SW480 (cell line): ENCODE data around the gene BCAS1.
A peak's percentile ranks its signal among the peaks of the same experiment; 100 is the strongest.

ENCODE experiments used
- DNase-seq: peaks from one replicate; pipeline ENCODE4 v3.0.0-alpha.2; 2016; ENCODE audit warnings: low spot score

BCAS1 gene

DNA sequence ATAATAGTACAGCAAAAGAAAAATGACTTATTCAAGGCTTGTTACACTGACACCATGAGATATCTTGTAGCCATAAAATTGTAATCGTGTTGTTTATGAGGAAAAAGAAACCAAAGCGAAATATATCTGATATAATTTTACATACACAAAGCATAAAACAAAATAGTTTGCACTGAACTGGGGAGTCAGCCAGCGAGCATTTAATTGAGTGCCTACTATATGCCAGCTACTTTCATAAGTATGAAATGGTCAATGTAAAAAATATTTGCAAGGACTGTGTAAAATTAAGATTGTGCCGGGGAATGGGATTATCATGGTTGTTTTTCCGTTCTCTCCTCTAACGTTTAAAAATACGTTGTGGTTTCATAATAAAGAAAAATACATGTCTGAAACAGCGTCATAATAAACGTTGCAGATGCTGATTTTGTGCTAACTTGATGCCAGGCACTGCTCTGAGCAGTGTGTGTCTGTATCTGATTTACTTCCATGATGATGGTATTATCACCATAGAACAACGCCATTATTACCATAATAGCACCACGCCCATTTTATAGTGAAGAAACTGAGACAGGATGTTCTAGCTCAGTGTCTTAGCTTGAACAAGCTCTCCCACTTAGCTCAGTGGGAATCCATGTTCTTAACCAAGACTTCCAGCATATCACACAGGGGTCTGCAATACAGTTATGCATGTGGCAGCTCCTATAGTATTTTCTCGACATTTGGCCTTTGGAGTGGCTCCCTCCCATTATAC is 144.6 kb downstream of the BCAS1 start:
- no peak for DNase-seq

DNA sequence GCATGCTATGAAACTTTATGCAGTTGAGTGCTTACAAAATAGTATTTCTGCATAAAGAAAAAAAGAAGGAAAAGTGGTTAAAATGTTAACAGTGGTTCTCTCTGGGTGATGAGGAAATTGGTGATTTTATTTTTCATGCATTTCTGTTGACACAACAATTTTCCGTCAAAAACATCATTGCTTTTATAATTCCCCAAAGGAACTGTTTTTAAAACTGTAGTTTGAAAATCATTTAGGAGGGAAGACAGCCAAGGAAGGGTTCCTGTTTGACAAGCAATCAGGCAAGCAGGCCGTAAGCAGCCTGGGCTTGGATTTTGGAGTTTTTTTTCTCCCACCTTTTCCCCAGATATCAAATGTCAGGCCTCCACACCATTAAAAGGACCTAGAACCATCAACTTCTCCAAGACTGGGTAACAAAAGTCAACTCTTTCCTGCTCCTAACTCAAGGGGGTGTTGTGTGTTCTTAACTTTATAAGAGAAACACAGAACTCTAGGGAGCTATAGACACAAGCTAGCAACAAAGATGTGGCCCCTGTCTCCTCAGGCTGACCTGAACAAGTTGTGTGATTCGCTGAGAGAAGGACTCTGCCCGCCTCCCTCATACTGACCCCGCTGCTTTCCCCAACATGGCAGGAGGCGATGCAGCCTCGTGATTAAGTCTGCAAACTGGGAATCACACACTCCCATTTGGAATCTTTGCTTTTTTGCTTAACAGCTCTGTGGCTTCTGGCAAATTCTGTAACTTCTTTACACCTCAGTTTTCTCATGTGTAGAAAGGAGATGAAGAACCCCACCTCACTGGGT is 146.6 kb downstream of the BCAS1 start:
- DNase-seq = no peak

DNA sequence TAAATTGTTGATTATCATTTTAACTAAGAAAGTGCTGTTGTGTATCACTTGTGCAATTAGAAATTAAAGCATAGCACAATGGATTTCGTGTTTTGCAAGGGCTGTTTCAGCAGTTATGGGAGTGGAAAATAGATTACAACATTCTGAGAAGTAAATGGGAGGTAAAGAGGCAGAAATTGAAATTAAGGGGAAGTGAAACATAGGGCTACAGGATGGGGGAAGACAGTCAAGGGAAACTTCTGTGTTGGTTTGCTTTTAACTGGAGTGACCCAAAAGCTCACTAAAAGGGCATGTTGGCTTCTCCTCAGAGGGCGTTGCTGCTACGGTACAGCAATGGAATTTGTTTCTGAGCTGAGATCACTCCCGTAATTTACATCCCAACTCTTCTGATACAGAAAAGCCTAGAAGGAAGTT is 147.5 kb downstream of the BCAS1 start:
- no peak for DNase-seq

DNA sequence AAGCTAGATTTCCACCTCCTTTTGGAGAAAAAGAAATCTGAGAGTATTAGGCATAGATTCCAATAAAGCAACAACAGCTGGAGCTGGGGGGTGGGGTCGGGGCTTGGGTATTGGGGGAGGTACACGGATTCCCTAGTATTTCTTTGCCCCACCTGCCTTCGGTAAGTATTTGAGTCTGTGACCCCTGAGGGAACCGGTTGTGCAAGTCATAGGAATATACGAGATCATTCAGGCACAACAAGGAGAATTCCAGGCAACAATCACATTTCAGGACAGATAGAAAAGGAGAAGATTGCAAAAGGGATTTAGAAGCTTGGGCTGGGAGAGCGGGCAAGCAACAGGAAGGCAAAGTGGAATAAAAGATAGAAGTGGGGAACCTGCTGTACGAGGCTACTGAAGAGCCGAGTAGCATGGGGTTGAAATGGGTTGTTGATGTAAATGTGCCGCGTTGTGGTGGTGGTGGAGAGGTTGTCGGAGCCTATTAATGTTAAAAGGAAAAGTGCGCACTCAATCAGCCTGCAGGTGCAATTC is 148.9 kb downstream of the BCAS1 start:
- DNase-seq = no peak

DNA sequence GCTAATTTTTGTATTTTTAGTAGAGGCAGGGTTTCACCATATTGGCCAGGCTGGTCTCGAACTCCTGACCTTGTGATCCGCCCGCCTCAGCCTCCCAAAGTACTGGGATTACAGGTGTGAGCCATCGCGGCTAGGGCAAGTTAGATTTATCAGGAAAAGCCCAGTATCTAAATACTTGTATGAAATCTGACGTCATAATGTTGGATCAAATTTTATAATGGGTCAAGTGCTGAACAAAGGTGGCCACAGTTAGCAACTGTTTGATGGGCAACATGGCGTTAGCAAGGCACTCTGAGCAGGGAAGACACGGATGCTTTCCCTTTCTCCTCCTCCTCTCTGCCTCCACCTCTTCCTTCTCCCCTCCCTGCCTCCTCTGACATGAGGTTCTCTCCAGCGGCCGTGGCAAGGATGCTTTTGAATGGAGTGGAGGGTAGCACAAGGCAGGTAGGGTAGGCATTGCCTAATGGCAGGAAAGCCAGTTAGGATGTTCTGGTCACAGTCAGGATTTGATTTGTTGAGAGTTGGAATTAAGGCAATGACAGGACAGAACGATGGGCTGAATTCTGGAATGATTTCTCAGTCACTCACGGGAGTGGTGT is 149.6 kb downstream of the BCAS1 start:
- no peak for DNase-seq

DNA sequence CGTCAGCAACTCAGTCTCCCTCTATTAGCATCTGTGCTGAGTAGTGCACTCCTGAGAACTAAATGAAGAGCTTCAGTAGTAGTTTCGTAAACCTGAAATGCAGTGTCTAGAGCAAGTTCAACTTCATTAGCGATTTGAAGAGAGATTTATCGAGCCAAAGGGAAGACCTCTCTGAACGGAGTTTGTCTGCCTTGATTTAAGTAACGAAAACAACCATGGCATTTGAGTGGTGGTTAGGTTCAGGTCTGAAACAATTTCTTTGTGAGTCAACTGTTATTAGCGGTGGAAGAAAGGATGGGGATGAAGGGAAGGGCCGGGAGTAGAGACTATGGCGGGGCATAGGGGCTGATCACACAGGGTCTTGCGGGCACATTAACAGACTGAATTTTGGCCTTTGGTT is 150.5 kb downstream of the BCAS1 start:
- no peak for DNase-seq

DNA sequence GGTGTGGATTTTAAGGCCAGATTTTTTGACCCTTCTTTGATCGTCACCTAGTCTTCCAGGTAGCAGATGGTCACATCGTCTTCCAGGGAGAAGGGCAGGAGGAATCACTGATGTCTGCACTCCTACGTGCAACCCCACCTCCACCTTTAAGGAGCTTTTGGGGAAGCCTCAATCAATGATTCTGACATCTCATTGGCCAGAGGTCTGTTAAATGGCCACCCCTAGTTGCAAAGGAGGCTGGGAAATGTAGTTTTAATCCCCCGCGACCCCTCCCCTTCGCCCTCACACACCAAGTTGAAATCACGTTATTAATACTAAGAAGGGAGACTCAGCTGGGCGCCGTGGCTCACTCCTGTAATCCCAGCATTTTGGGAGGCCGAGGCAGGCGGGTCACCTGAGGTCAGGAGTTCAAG is 151.4 kb downstream of the BCAS1 start:
- DNase-seq = no peak

DNA sequence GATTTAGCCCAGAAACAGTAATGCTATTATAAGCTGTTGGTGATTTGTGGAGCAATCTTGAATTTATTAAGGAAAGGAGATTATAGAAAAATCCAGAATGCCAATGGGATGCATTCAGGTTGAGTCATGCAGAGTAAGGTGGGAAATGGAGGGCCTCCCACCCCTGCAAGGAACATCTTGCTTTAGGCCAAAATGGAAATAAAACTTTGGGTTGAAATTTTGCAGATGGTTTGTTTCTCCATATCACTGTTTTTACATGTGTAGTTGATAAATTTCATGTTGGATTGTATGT is 152.4 kb downstream of the BCAS1 start:
- DNase-seq = no peak

DNA sequence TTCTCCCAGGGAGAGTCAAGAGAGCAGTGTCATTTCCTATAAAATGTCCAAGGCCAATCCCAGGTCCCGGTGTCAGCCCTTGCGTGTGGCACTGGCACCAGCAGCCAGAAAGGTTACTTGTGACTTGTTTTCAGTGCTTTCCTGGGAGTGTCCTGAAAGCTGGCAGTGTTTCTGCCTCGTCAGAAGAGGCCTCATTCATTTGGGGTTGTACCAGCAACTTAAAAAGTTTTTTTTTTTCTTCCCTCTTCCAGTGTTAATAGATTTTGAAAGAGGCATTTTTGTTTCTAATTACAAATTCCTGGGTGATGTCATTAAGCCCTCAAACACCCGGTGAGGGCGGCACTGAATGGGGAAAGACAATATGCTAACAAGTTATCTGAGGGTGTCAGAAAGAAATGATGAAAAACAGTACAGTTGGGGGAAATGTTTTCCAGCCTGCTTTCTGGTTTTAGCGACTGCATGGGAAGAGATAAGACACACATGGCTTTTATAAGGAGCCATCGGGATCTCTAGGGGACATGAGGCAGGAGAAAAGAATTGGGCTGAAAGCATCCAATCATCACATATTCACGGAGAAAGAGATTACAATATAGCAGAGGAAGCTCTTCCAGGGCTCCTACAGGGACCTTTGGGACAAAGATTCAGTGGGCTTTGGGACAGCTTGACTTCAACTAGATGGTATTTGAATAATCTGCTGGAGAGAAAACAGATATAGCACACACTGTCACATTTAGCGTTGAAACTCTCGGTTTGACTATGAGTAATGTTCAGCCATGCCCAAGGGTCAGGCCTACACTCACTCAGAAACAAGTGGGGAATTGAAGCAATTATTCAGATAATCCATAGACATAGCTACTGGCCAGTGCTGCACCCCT is 153.0 kb downstream of the BCAS1 start:
- no peak for DNase-seq

DNA sequence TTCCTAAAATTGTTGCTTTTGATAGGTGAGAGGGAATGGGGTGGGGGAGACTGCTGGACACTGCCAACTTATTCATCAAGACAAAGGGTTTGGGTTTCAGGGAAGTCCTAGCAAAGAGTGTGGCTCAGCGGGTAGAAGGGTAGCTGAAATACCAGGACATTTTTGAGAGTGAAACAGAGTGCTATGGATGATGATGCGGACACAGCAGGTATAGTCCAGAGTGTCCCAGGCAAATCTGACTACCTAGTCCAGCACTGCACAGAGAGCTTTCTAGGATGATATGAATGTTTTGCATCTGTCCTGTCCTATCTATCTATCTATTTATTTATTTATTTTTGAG is 154.3 kb downstream of the BCAS1 start:
- peak; percentile 35 for DNase-seq

DNA sequence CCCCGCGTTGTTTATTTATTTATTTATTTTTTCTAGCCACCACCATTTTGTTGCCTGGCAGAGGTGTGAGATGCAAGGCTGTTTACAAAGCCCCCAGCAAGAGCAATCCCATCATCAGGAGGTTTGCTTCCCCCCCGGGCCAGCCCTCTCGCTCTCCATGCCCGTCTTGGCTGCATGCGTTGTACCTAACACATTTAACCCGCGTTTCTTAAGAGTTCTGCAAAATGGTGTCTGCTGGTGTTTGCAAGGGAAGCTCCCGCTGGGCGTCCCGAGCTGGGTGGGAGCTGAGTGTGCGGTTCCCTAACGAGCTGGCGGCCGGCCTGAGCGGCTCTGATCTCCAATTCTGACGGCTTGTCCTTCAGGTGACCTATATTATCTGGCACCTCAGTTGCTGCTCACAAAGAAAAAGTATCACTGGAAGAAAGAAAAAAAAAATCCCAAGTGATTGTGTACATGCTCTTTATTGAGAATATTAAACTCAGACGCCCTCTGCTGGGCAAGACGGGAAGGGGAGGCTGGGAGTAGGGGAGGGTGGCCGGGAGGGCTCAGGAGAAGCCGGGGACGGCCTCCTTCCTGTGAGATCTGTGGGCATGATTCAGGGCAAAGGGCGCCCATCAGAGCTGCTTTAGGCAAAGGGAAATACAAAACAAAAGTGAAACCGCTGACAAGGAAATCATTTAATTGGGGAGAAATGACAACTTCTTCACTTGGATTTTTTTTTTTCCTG is 154.8 kb downstream of the BCAS1 start:
- peak; percentile 93 for DNase-seq

DNA sequence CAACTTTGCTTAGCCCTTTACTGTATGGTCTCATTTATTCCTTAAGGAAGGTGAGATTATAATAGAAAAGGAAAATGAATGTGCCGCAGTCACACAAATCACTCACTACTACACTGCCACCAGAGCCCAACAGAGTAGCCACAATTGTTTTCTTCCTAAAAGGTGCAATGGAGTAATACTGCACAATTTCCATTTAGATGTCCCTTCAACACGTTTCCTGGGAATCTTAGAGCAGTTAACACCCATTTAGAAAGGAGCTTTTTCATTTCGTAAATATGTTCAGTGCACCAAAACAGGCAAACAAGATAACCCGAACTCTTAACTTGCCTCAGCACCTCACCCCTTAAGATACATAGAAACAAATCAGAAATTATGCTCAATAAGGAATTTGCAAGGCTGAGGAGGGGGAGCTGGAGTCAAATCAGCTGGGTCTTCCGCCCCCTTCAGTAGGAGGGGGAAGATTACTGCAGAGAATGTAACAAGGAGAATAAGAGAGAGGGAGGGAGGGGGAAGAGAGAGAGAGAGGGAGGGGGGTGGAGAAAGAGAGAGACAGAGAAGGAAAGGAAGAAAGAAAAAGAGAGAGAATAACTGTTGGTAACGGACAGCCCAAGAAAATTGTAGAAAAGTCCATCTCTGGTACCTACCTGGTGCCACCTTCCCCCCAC is 155.5 kb downstream of the BCAS1 start:
- no peak for DNase-seq

DNA sequence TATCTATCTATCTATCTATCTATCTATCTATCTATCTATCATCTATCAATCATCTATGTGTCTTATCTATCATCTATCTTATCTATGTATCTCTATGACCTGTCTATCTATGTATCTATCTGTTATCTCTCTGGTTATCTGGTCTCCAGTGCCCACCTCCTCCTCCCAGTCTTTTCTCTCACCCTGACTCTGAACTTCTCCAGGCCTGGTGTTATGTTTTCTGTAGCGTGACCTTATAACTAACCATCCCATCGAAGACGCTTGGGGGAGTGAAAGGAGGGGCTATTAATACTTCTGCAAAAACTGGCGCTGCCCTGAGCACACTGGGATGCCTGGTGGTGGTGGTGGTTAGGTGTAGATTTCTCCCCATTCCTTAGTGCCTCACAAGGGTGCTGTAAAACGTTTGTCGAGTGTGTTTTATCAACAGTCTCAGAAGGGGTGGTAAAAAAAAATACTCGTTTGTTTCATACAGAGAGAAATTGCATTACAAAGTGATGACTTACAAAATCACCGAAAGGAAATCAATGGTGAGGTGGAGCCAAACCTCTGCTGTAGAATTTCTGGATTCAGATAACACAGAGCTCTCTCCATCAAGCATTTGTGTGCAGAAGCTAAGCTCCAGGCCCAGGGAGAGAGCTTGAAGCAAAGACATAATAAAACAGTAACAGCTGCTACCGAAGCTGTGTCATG is 156.2 kb downstream of the BCAS1 start:
- no peak for DNase-seq

DNA sequence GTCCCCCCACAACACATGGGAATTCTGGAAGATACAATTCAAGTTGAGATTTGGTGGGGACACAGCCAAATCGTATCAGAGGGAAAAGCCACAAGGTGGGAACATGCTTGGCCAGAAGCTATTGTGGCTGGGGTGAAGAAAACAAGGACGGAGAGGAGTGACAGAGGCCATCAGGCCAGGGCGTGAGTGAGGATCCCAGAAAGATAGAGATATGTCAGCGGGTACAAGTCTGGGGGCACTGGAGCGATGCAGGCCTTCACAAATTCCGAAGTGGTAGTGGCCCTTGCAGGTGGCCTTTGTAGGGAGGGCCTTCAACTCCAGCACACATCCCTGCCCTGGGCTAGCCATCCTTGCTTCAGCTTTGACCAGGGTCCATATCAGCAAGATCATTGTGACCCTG is 159.1 kb downstream of the BCAS1 start:
- DNase-seq = no peak

DNA sequence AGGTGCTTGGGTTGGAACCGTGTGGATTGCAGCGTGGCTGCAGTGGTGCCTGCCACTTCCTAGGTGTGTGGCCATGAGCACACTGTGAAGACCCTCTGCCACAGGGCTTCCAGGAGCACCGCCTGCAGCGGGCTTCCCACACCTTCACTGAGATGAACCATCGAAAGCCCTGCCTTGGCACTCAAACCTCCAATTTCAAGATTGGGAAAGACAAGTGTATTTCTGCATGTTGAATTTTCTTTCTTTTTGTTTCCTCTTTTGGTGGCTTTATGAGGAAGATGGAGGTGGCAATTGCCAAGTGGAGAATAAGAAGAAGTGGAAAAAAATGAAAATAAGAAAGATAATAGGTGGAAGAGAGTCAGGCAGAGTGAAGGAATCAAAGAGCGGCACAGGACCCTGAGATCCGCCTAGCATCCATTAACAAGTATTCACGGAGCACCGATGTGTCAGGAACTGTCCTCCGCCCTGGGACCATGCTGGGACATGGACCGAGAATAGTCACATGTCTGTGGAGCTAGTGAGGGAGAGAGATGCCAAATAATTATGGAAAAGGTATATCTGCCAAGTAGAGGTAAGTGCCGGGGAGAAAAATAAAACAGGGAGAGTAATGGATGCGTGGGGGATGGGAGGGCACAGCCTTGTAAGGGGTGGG is 159.9 kb downstream of the BCAS1 start:
- no peak for DNase-seq

DNA sequence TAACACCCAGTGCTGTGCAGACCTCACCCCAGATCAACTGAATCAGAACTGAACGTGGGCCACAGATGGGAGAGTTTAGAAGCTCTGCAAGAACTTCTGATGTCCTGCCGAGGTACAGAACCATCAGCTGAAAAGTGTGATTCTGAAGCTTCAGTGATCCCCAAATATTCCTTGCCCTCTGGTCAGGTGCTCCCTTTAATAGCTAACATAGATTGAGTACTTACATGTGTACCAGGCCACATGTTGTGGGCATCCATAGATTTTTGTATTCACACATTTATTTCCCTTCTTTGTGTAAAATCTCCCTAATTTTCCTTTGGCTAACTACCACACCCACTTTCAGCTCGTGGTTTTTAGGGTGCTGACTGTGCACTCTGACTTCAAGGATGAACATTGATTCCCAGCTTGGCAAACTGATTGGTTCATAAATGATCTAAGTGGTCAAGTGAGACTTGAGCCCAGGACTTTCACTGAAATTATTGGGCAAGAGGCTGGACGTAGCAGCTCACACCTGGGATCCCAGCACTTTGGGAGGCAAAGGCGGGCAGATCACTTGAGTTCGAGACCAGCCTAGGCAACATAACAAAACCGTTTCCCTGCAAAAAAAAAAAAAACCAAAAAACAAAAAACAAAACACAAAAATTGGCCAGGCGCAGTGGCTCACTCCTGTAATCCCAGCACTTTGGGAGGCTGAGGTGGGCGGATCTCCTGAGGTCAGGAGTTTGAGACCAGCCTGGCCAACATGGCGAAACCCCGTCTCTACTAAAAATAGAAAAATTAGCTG is 162.2 kb downstream of the BCAS1 start:
- DNase-seq = no peak

DNA sequence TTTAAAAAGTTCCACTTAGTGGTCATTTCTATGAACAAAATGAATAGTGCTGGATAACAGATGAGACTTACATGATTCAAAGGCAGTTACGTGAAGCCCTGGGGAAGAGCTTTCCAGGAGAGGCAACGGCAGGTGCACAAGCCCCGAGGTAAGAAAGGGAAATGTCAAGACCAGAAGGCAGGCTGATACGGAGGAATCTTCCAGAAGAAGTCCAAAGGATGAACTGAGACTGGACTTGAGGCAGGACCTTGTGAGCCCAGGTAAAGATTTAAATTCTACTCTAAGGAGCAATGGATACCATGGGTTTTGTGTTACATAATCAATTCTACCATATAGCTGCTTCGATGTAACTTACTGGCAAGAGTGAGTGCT is 164.6 kb downstream of the BCAS1 start:
- no peak for DNase-seq

DNA sequence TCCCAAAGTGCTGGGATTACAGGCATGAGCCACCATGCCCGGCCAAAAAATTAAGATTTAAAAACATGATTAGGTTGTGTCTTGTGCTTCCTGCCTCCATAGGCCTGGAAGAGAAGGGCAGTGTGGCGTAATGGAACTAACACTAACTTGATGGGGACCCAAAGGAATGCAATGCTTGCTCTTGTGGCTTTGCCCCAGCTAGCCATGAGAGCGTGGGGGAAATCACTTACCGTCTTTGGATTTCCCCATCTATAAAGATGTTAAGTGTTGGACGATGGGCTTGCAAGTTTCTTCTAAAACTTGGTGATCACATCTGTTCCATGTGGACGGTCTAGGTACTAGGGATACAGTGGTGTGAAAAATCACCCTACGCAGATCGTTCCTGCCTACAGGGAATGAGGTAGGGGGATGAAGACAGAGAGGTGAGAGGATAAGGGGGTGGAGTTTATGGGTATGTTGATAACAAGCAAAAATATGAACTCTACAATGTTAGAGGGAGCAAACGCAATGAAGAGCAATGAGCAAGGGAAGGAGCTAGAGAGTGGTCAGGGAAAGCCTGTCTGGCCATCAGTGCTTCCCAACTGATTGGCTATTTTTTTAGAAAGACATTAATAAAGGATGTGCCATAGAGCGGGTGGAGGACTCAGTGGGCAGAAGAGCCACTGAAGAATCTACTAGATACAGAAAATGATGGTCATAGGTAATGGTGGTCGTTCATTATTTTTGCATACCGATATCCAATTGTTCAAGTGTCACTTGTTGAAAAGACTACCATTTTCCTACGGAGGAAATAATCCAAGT is 165.2 kb downstream of the BCAS1 start:
- DNase-seq = no peak
